ENCODE data around the gene SULT1A2.
"Not testable (repeated sequence)": the region's sequence is repeated elsewhere in the genome, so short reads cannot be mapped to it uniquely, and the experiment has no call there.

The SULT1A2 gene

DNA sequence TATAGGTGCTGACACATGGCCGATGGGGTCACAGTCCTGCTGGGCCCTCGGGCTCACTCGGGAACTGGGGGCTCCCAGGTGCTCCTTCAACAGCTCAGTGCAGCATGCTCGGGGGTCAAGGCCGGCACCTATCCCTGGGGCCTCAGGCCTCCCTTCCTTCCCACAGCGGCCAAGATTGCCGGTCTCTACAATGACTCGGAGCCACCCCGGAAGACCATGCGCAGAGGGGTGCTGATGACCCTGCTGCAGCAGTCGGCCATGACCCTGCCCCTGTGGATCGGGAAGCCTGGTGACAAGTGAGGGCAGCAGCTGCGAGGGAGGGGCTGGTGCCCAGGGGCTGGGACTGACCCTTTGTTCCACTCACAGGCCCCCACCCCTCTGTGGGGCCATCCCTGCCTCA lies 6.9 kb downstream of the SULT1A2 start:
- no peak for DNase-seq

GRCh38 chr16:28589069-28589468 lies 7.8 kb downstream of the SULT1A2 start:
- no peak for DNase-seq

- no peak for DNase-seq
Observed at GRCh38 chr16:28587386-28587785, 9.5 kb downstream of the SULT1A2 start.

DNA sequence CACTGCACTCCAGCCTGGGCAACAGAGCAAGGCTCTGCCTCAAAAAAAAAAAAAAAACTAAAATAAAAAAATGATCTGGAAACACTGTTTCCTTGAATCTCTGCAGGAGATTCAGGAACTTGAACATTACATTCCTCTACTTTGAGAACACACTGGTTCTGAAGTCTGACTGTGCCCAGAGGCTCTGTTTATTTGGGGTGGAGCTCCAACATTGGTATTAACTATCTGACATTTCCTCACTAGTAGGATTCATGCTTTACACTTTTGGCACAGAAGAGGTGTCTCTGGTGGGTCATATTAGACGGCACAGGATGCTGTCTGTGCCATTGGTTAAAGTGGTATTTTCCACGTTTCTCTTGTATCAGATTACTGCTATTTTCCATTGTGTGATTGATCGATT lies 10.4 kb downstream of the SULT1A2 start:
- DNase-seq: no peak

DNA sequence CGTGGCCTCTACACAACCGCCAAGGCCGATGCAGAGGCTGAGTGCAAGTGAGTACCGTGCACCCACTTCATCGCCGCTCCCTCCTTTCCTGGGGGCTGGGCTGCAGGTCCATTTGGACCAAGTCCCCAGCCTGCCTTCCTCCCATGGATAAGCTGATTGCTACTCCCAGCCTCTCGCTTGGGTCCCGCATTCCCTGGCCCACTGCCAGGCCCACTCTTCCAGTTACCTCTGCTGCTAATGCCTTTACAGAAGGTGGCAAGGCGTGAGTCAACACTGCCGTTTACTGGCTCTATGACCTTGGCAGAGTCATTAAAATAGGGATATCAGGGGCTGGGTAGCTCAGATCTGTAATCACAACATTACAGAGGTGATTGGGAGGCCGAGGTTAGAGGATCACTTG lies 11.2 kb downstream of the SULT1A2 start:
- no peak for DNase-seq

GRCh38 chr16:28580726-28581315 lies 16.0 kb downstream of the SULT1A2 start:
- no peak for DNase-seq

DNA sequence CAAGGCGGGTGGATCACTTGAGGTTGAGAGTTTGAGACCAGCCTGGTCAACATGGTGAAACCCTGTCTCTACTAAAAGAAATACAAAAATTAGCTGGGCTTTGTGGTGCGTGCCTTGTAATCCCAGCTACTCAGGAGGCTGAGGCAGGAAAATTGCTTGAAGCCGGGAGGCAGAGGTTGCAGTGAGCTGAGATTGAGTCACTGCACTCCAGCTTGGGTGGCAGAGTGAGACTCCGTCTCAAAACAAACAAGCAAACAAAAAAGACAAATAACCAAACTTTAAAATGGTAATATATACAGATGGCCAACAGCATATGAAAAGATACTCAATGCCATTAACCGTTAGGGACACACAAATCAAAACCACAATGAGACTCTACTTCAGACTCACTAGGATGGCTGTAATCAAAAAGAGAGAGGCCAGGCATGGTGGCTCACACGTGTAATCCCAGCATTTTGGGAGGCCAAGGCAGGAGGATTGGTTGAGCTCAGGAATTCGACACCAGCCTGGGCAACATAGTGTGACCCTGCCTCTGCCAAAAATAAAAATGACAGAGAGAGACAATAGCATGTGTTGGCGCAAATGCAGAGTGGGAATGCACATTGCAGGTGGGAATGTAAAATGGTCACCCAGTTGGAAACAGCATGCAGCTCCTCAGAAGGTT lies 21.3 kb downstream of the SULT1A2 start:
- DNase-seq: no peak

GRCh38 chr16:28574925-28575324 lies 21.9 kb downstream of the SULT1A2 start:
- DNase-seq: no peak

DNA sequence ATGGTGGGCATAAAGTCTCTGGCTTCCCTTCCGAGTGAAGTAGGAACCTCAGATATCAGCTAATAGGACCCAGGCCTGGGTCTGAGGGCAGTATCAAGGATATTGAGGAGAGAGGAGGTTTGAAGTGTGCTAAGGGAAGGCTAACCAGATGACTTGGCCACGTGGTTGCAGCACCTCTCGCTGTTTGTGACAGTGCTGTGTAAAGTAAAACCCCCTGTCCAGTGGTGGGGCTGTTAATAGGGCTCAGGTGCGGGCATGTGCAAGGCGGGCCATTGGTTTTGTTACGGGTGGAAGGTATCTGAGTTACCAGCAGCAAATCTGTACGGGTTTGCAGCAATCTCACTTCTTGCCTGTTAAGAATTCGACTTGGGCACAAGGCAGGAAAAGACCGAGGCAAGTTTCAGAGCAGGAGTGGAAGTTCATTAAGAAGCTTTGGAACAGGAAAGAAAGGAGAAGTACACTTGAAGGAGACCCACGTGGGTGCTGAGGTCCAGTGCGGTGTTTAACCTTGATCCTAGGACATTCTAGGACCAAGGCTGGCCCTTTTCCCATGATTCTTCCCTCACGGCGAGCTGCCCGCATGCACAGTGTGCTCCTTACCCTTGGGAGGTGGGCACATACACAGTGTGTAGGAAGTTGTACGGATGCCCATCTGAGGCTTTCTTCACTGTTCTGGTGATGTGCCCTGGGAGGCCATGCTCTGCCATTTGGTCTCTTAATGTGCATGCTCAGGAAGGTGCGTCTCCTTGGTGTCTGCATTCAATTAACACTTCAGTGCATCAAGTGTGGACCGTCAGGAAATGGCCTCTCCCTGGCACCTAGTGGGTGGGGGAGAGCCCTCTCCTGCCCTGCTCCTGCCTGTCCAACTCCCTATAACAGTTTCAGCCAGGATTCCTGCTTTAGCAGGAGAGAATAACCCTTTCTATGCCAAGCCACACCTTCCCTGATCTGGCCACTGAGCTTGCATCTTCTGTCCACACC lies 22.8 kb downstream of the SULT1A2 start:
- no peak for DNase-seq

DNA sequence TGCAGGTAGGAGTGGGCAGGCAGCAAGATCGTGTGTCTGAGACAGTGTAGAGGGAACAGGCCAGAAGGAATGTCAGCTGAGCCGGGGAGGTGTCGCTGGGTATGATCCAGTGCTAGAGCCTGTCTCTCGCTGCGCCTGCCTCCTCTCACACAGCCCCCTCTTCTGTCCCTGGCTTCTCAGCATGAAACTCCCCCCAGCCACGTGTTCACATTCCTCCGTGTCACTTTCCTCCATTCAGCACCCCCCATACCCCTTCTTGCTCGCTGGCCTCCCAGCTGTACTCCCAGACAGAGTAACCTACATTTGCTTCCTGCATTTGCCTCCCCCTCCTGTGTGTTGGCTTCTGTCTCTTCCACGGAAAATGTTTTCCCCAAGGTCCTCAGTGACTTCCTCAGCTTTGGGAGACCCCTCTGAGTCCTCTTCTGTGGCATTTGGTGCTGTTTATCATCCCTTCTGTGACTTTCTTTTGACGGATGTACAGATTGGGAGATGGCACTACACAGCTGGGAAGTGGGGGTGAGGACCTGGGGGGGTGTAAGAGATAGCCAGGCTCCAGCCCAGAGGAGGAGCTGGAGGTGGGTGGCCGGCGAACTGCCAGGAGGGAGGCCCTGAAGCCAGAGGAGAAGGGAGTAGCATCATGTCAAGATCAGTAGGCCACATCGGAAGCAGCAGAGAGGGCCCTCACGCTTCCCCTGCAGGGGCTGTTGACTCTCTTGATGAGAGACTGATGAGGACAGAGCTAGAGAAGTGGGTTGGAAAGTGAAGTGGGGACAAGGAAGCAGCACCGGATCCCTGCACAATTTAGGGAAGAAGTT lies 23.9 kb downstream of the SULT1A2 start:
- DNase-seq: no peak

DNA sequence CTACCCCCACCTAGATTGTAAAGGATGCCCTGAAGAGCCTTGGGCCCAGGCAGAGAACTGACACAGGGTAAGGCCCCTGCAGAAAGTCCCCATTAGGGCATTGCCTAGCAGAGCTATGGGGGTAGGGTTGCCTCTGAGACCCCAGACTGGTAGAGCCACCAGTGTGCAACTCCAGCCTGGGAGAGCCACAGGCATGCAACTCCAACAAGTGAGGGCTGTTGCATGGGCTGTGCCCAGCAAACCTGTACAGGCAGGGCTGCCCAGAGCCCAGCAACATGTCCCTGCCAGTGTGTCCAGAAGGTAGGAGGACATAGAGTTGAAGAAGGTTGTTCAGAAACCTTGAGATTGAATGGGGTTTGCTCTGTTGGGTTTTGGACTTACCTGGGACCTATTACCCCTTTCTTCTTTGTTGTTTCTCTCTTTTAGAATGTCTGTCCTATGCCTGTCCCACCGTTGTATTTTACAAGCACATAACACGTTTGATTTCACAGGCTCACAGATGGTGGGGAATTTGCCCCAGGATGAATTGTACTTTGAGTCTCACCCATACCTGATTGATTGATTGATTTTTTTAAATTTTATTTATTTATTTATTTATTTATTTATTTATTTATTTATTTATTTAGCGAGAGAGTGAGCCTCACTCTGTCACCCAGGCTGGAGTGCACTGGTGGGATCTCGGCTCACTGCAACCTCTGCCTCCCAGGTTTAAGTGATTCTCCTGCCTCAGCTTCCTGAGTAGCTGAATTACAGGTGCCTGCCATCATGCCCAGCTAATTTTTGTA lies 26.7 kb downstream of the SULT1A2 start:
- no peak for DNase-seq

DNA sequence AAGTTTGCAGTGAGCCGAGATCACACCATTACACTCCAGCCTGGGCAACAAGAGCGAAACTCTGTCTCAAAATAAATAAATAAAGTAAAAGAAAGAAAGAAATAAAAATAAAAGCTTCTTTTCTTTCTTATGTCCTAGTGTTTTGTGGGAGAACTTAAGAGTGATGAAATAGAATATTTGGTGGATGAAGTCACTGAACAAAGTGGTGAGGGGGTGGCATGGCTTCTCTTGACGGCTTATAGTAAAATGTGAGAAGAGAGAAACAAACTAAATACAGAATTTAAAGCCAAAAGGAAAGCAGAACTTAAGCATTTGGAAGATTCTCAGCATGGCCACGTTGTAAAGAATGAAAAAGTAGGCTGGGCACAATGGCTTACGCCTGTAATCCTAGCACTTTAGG lies 27.8 kb downstream of the SULT1A2 start:
- no peak for DNase-seq

DNA sequence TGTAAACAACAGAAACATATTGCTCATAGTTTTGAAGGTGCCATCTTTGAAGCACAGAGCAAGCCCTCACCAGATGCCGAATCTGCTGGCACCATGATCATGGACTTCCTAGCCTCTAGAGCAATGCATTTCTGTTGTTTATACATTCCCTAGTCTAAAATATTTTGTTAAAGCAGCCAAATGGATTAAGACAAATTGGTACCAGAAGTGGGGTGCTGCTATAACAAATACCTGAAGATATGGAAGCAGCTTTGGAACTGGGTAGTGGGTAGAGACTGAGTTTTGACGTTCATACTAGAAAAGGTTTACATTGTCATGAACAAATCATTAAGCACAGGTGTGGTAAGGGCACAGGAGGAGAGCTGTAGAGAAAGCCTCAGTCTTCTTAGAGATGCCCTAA lies 29.6 kb downstream of the SULT1A2 start:
- no peak for DNase-seq

- DNase-seq: not testable (repeated sequence)
Observed at GRCh38 chr16:28566233-28566925, 30.5 kb downstream of the SULT1A2 start.

DNA sequence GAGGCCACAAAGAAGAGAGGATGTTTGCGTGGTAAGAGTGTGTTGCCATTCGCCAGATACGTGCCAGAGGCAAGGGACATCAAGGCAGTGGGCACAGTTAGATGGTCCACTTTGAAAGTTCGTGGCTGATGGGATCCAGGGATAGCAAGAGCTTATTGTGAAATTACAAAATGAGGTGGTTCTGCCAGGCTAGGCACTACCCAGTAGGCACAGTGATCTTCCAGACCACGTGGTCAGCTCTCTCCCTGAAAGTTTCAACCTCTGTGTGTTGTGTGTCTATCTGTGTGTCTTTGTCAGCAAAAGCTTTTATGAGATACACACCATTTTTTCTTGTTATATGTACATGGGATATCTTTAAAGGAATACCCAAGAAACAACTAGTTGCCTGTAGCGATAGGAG lies 33.6 kb downstream of the SULT1A2 start:
- no peak for DNase-seq

DNA sequence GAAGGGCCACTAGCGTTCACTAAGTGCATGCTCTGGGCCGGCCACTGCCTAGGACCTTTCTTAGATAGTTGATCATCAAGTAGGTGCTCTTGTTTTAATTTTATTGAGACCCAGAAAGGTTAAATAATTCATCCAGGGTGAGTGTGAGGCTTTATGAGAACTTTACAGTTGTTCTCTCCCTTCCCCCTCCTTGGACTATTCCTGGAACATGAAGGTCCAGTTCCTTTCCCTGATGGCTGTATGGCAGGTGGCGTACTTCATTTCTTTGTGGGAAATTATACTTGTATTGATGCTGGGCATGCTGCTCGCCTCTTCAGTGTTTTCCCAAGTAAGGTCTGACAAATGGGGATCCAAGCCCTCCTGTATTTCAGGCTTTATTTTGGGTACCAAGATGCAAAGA lies 34.7 kb downstream of the SULT1A2 start:
- DNase-seq: no peak

DNA sequence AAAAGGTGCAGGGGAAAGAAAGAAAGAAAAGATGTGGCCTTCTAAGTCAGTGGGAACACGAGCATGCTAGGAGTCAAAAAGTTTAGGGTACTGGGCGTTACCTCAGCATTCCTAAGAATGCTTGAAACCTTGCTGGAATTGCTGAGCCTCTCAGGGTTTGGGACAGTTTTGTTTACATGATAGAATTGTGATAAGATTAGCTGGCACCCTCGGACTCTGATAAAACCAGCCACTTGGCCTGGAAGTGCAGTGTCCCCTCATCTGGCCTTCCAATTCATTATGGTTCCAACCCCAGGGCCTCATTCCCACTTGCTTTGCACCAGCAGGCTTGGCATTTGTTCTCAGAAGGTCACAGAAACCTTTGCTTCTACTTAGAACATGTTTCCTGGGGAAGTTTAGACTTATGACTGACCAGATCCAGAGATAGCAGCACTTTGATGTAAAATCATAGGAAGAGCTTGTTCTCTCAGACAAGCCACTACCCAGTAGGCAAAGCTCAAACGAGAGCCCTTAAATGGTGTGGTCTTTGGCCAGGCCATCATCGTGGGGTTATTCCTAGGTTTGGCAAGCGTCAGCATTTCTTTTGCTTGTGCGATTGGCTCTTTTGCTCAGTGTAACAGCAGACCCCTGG lies 35.2 kb downstream of the SULT1A2 start:
- no peak for DNase-seq

DNA sequence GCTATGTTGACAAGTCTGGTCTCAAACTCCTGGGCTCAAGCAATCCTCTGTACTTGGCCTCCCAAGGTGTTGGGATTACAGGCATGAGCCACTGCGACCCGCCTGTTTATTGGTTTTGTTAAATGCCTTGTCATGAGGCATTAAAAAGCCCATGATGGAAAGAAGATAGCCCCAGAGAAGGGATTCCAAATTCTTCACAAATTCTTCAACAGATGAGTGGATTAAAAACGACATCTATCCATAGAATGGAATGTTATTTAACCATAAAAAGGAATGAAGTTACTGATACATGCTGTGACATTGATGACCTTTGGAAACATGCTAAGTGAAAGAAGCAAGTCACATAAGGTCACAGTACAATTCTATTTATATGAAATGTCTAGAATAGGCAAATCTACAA lies 38.4 kb downstream of the SULT1A2 start:
- no peak for DNase-seq

- DNase-seq: no peak
Observed at GRCh38 chr16:28556914-28557320, 39.9 kb downstream of the SULT1A2 start.

GRCh38 chr16:28555561-28555960 lies 41.3 kb downstream of the SULT1A2 start:
- no peak for DNase-seq

Measured in activated CD4-positive, alpha-beta T cell treated with anti-CD3 and anti-CD28 coated beads, Interleukin-2, amount 50 U/mL, for 1 hour (primary cell).